ENCODE measurements around the gene KAZN. TPM values are rescaled to one million over a fixed set of nuclear protein-coding genes. Genes with fewer than 3 reads are reported as not detected.

KAZN gene
- total and polyA plus RNA-seq, 2 of the 8 experiments (the other 6 are each of a cell fraction or from before 2014, with no cell fraction given): 3.7 to 11.8 TPM

- no peak for TF ChIP-seq SIN3A (conservative IDR thresholded peaks at IDR 0.05 in 1 of 2, IDR thresholded peaks at IDR 0.05 in 1 of 2; ENCODE audit: low read depth in 1 of 2, low read length in 2 of 2)
- TF ChIP-seq RNF2 (IDR thresholded peaks at IDR 0.05; ENCODE audit: borderline replicate concordance, low read depth, low read length, missing control alignments, poor library complexity, severe bottlenecking): no peak
- no peak for TF ChIP-seq TCF12 (IDR thresholded peaks at IDR 0.05; ENCODE audit: low read depth, low read length)
These were observed 406.6 kb downstream of the KAZN start (continued) for GRCh38 chr1:15005116-15005515.
